GM19328 (cell line): ENCODE data around the gene CITED2.

Experiments
- ATAC-seq: cut with Tn5 transposase; IDR thresholded peaks from one replicate; pipeline ENCODE4 v1.9.1; 2021; ENCODE audit warnings: mild to moderate bottlenecking, moderate library complexity; ENCODE audit not compliant: unreplicated experiment

Gene CITED2

GRCh38 chr6:139334806-139335446 lies 39.5 kb downstream of the CITED2 start:
- no peak for ATAC-seq

GRCh38 chr6:139330826-139331500 lies 43.5 kb downstream of the CITED2 start:
- no peak for ATAC-seq

GRCh38 chr6:139330306-139330705 lies 44.1 kb downstream of the CITED2 start:
- no peak for ATAC-seq

GRCh38 chr6:139329224-139329623 lies 45.2 kb downstream of the CITED2 start:
- ATAC-seq: no peak

GRCh38 chr6:139327038-139327437 lies 47.4 kb downstream of the CITED2 start:
- ATAC-seq: peak; percentile 36

GRCh38 chr6:139325686-139326085 lies 48.8 kb downstream of the CITED2 start:
- ATAC-seq: no peak

- peak; percentile 50 for ATAC-seq
Measured at GRCh38 chr6:139325125-139325524, 49.3 kb downstream of the CITED2 start.

GRCh38 chr6:139324301-139324555 lies 50.2 kb downstream of the CITED2 start:
- ATAC-seq: no peak

GRCh38 chr6:139323511-139324300 lies 50.7 kb downstream of the CITED2 start:
- ATAC-seq: no peak
